CD4-positive, alpha-beta T cell (primary cell): Measurements from ENCODE around the gene RGL2. TPM values are rescaled to one million over a fixed set of nuclear protein-coding genes. Genes with fewer than 3 reads are reported as not detected.

ENCODE experiments used
- ATAC-seq: fragments of 200-7000 bp; cut with Tn5 transposase; one replicate; pipeline ENCODE4 v1.10.0; 2022; ENCODE audit warnings: mild to moderate bottlenecking; ENCODE audit not compliant: poor library complexity
- CTCF ChIA-PET: fragments of 350-600 bp; sonication (Branson Sonifier 250); formaldehyde crosslinking; loops from one replicate; lab custom pipeline; 2021; ENCODE audit warnings: antibody characterized with exemption, inconsistent platforms; lab: Charles Lee
- POLR2A ChIA-PET: fragments of 350-600 bp; sonication (Branson Sonifier 250); formaldehyde crosslinking; loops from one replicate; lab custom pipeline; 2021; ENCODE audit warnings: antibody characterized with exemption, inconsistent platforms; lab: Charles Lee
- DNase-seq, 14 experiments: peaks; one replicate each; pipeline ENCODE4 v3.0.0-alpha.2; 2013 to 2020; ENCODE audit warnings: mixed read lengths in 2 of 14
- H3K27ac ChIP-seq, 2 donors: one replicate each; pipeline versions ENCODE4 v1.5.1 to v1.7.0; 2013; ENCODE audit warnings: low read length in 2 of 2, low read depth in 1 of 2, mild to moderate bottlenecking in 1 of 2
- H3K27me3 ChIP-seq, 2 experiments: 1 replicate in 1 of 2; 2 replicates in 1 of 2; pipeline versions ENCODE4 v1.6.1 to v1.7.0; 2013; ENCODE audit warnings: low read length in 2 of 2, control low read depth in 1 of 2, mild to moderate bottlenecking in 1 of 2, moderate library complexity in 1 of 2; ENCODE audit not compliant: insufficient read depth in 2 of 2, control insufficient read depth in 1 of 2
- H3K36me3 ChIP-seq: one replicate; pipeline ENCODE4 v1.6.1; 2013; ENCODE audit warnings: low read length, control low read depth; ENCODE audit not compliant: insufficient read depth
- H3K4me1 ChIP-seq: one replicate; pipeline ENCODE4 v1.6.1; 2013; ENCODE audit warnings: low read length, control low read depth; ENCODE audit not compliant: insufficient read depth
- H3K4me3 ChIP-seq: one replicate; pipeline ENCODE4 v1.5.1; 2013; ENCODE audit warnings: mild to moderate bottlenecking, low read length, moderate library complexity
- H3K9me3 ChIP-seq, 2 experiments: 1 replicate in 1 of 2; 2 replicates in 1 of 2; pipeline versions ENCODE4 v1.6.1 to v1.7.0; 2013; ENCODE audit warnings: low read length in 2 of 2, mild to moderate bottlenecking in 2 of 2, control low read depth in 1 of 2, moderate library complexity in 1 of 2; ENCODE audit not compliant: control insufficient read depth in 1 of 2, insufficient read depth in 1 of 2
- H3K27ac Mint-ChIP-seq: one replicate; pipeline ENCODE4 v1.8.0; 2020; ENCODE audit warnings: mixed read lengths
- H3K27me3 Mint-ChIP-seq: one replicate; pipeline ENCODE4 v1.8.0; 2021; ENCODE audit warnings: mixed read lengths
- H3K36me3 Mint-ChIP-seq: one replicate; pipeline ENCODE4 v1.8.0; 2021; ENCODE audit warnings: low read depth, mixed read lengths
- H3K4me1 Mint-ChIP-seq: one replicate; pipeline ENCODE4 v1.8.0; 2021; ENCODE audit warnings: low read depth, mixed read lengths
- H3K4me3 Mint-ChIP-seq: one replicate; pipeline ENCODE4 v1.8.0; 2020; ENCODE audit warnings: mild to moderate bottlenecking, mixed read lengths
- H3K9me3 Mint-ChIP-seq: one replicate; pipeline ENCODE4 v1.8.0; 2020; ENCODE audit warnings: mixed read lengths
- CTCF ChIP-seq: fragments of 200-600 bp; IDR thresholded peaks from one replicate; pipeline ENCODE4 v1.8.0; 2022; ENCODE audit warnings: antibody characterized with exemption, mild to moderate bottlenecking
- intact Hi-C, 2 experiments: fragments of 100-400 bp; cut with DNase I in 1 of 2; cut with micrococcal nuclease in 1 of 2; formaldehyde crosslinking; loops; one replicate each; pipeline versions ENCODE4 v1.15.1 to v1.9.0; 2023 to 2025; cut with DNase I, micrococcal nuclease
- total RNA-seq, 174 experiments: library from RNA in 2 of 174; stranded (reverse) in 2 of 174; gene quantifications; one replicate each; pipeline ENCODE4 v1.2.3 and lab custom pipeline; 2021 to 2026

RGL2 gene
- total RNA-seq, 2 experiments from 2014 or later: 39.2 to 39.4 TPM

- Histone ChIP-seq H3K27me3 (no peaks in the 10 kb centered on the region), H3K4me1 (peaks cover 75% of the 10 kb centered on the region), H3K36me3 (peaks cover 37% of the 10 kb centered on the region), H3K27ac (peak within 1 kb of the TSS; percentile 81 to 86), H3K9me3 (no peaks in the 10 kb centered on the region), H3K4me3 (peak within 1 kb of the TSS; percentile 67)
- no peak for TF ChIP-seq CTCF
- peaks cover 95% of the 10 kb centered on the region for H3K4me1 Mint-ChIP-seq
- peak within 1 kb of the TSS; percentile 94 for H3K27ac Mint-ChIP-seq
- peak; percentile 64 for ATAC-seq
- CTCF ChIA-PET: interaction anchor here (0.6 to 1.9 kb wide), 8 partner anchors 19 to 108 kb away, joined by 3 to 12 read pairs (median 4); partner anchors contain the start of genes KIFC1, PFDN6, RGL2 and RPS18
- peak; percentile 90 to 98 (median 95) for DNase-seq
- peaks cover 83% of the 10 kb centered on the region for H3K36me3 Mint-ChIP-seq
- H3K4me3 Mint-ChIP-seq: peak within 1 kb of the TSS; percentile 100
- intact Hi-C loops: loop anchor here (1.0 kb wide), 4 partner anchors 19 to 109 kb away; partner anchors contain the start of gene KIFC1 (in 1 of the 2)
- H3K9me3 Mint-ChIP-seq: no peaks in the 10 kb centered on the region
- no peaks in the 10 kb centered on the region for H3K27me3 Mint-ChIP-seq
- POLR2A ChIA-PET: interaction anchor here (0.6 to 3.5 kb wide), 27 partner anchors 10 to 1666 kb away, joined by 3 to 155 read pairs (median 4); partner anchors contain the start of genes B3GALT4, BAG6, CUTA and PFDN6
Measured at GRCh38 chr6:33317669-33318425, 19.1 kb upstream of the RGL2 start, which contains the start of gene ZBTB22. Gene ZBTB22 (minus strand): TSS chr6:33317744. CDS start chr6:33316916, 828 bp downstream.

GRCh38 chr6:33317419-33317668, 18.6 kb upstream of the RGL2 start:
- H3K36me3 Mint-ChIP-seq: peaks cover 83% of the 10 kb centered on the region
- H3K4me3 Mint-ChIP-seq: peak overlapping the region; percentile 85
- peak overlapping the region; percentile 67 for H3K4me3 ChIP-seq
- TF ChIP-seq CTCF: no peak
- peak overlapping the region; percentile 23 to 86 for H3K27ac ChIP-seq
- ATAC-seq (no peak), DNase-seq (no peak)
- no peaks in the 10 kb centered on the region for H3K9me3 Mint-ChIP-seq
- ChIA-PET CTCF (interaction anchor here (0.6 to 1.6 kb wide), 6 partner anchors 10 to 108 kb away, joined by 3 to 10 read pairs (median 4); partner anchors contain the start of genes PFDN6, RGL2 and WDR46), POLR2A (interaction anchor here (0.7 to 3.5 kb wide), 24 partner anchors 9 to 1665 kb away, joined by 3 to 155 read pairs (median 6); partner anchors contain the start of genes B3GALT4, BAG6, CUTA and PFDN6)
- peak overlapping the region; percentile 94 for H3K27ac Mint-ChIP-seq
- no peaks in the 10 kb centered on the region for H3K27me3 Mint-ChIP-seq
- intact Hi-C loops: loop anchor here in 1 of 2 experiments (1.0 kb wide), 3 partner anchors 18 to 110 kb away; partner anchors contain the start of gene KIFC1
- H3K9me3 ChIP-seq: no peaks in the 10 kb centered on the region
- H3K27me3 ChIP-seq: no peaks in the 10 kb centered on the region
- H3K4me1 Mint-ChIP-seq: peaks cover 95% of the 10 kb centered on the region
- peaks cover 39% of the 10 kb centered on the region for H3K36me3 ChIP-seq
- peaks cover 78% of the 10 kb centered on the region for H3K4me1 ChIP-seq

- POLR2A ChIA-PET: interaction anchor here (0.7 to 3.5 kb wide), 16 partner anchors 16 to 345 kb away, joined by 3 to 155 read pairs (median 12); partner anchors contain the start of genes CUTA, PFDN6, PHF1 and RGL2
- peak overlapping the region; percentile 23 to 46 for H3K27ac ChIP-seq
- H3K36me3 ChIP-seq: peaks cover 44% of the 10 kb centered on the region
- H3K4me3 ChIP-seq: peak overlapping the region; percentile 67
- no peaks in the 10 kb centered on the region for H3K9me3 ChIP-seq
- H3K4me1 ChIP-seq: peaks cover 80% of the 10 kb centered on the region
- peak overlapping the region; percentile 94 for H3K27ac Mint-ChIP-seq
- peaks cover 95% of the 10 kb centered on the region for H3K4me1 Mint-ChIP-seq
- no peak for TF ChIP-seq CTCF
- CTCF ChIA-PET: interaction anchor here (0.9 to 1.6 kb wide), 3 partner anchors 10 to 39 kb away, joined by 3 to 7 read pairs (median 3); no protein-coding TSS in a partner anchor
- H3K4me3 Mint-ChIP-seq: peak overlapping the region; percentile 85
- H3K27me3 ChIP-seq: no peaks in the 10 kb centered on the region
- ATAC-seq: no peak
- H3K27me3 Mint-ChIP-seq: no peaks in the 10 kb centered on the region
- H3K36me3 Mint-ChIP-seq: peaks cover 83% of the 10 kb centered on the region
- DNase-seq: peak in 1 of 14 experiments; percentile 56
- intact Hi-C loops: loop anchor here in 1 of 2 experiments (1.0 kb wide), 3 partner anchors 18 to 110 kb away; partner anchors contain the start of gene KIFC1
- no peaks in the 10 kb centered on the region for H3K9me3 Mint-ChIP-seq
Measured at GRCh38 chr6:33316603-33317418, 18.1 kb upstream of the RGL2 start.
